ENCODE results near the gene SH2D6.

SH2D6 gene

GRCh38 chr2:85440729-85441128, 22.2 kb downstream of the SH2D6 start:
- DNase-seq, result no peak

GRCh38 chr2:85441864-85442263, 23.4 kb downstream of the SH2D6 start:
- DNase-seq, result no peak

DNA sequence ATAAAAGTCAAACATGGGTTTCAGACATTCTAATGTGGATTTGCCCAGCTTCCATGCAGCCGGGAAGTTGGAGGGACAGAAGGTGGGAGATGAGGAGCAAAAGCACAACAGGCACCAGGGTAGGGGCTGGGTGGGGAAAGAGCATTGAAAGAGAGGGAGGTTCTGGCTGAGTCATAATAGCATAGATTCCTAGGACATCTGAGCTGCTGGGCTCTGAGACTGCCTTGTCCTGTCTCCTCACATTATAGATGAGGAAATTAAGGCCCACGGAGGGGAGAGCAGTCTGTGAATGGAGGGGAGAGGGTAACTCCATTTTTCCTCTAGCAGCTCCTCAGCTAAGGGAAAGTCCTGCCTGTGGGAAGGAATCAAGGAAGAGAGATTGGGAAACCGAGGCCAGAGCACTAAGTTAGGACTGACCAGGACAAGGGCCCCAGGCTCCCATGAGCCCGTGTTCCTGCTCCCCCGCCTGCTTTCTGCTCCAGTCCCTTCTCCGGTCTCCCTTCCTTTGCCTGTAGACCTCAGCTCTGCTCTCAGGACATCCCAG, 26.2 kb downstream of the SH2D6 start:
- peak; percentile 50 for DNase-seq

GRCh38 chr2:85445316-85446295, 27.1 kb downstream of the SH2D6 start:
- peak; percentile 57 for DNase-seq

- no peak for DNase-seq
These were observed 28.0 kb downstream of the SH2D6 start for GRCh38 chr2:85446296-85447221.

GRCh38 chr2:85447222-85447585, 28.7 kb downstream of the SH2D6 start:
- DNase-seq, result no peak

GRCh38 chr2:85448461-85449213, 30.1 kb downstream of the SH2D6 start:
- no peak for DNase-seq

GRCh38 chr2:85449214-85449588, 30.7 kb downstream of the SH2D6 start:
- DNase-seq, result no peak

- DNase-seq, result no peak
These were observed 33.7 kb downstream of the SH2D6 start for GRCh38 chr2:85452237-85452636.

- no peak for DNase-seq
These were observed 35.1 kb downstream of the SH2D6 start for GRCh38 chr2:85453571-85453970.

DNA sequence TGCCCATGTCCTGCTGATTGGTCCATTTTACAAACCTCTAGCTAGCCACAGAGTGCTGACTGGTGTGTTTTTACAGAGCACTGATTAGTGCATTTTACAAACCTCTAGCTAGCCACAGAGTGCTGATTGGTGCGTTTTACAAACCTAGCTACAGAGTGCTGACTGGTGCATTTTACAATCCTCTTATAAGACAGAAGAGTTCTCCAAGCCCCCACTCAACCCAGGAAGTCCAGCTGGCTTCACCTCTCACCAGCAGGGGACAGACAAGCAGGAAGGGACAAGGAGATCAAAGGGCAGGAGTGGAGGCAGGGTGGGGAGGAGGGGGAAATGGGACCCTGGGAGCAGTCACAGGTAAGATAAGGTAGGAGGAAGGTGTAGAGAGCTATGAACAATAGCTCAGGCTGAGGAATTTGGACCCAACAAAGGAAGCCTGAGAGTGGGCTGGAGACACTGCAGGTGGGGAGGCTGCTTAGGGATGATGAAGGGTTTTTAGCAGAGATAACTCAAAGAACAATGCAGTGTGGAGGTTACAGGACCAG, 37.1 kb downstream of the SH2D6 start:
- no peak for DNase-seq

DNA sequence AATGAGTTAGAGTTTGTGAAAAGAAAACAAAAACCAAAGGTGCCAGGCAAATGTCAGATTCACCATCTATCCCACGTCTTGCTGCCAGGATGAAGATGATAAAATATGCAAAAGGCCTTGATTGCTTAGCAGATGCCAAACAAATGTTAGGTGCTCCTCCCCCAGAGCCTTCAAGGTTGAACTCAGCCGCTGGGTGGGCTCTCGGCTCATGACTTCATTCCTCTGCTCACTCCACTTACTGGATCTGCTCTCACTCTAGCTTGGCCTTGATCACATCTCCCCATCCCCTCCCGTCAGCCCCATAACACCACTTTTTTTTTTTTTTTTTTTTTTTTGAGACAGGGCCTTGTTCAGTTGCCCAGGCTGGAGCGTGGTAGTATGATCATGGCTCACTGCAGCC, 38.5 kb downstream of the SH2D6 start:
- DNase-seq, result no peak

- no peak for DNase-seq
These were observed 39.4 kb downstream of the SH2D6 start for GRCh38 chr2:85457877-85458316.

GRCh38 chr2:85458601-85459563, 40.4 kb downstream of the SH2D6 start:
- DNase-seq, result peak; percentile 15

- DNase-seq, result no peak
These were observed 41.3 kb downstream of the SH2D6 start for GRCh38 chr2:85459771-85460170.

GRCh38 chr2:85462322-85462721, 43.8 kb downstream of the SH2D6 start:
- no peak for DNase-seq

- no peak for DNase-seq
These were observed 49.7 kb downstream of the SH2D6 start for GRCh38 chr2:85468096-85468703.

- DNase-seq, result no peak
These were observed 50.3 kb downstream of the SH2D6 start for GRCh38 chr2:85468704-85469349.

DNA sequence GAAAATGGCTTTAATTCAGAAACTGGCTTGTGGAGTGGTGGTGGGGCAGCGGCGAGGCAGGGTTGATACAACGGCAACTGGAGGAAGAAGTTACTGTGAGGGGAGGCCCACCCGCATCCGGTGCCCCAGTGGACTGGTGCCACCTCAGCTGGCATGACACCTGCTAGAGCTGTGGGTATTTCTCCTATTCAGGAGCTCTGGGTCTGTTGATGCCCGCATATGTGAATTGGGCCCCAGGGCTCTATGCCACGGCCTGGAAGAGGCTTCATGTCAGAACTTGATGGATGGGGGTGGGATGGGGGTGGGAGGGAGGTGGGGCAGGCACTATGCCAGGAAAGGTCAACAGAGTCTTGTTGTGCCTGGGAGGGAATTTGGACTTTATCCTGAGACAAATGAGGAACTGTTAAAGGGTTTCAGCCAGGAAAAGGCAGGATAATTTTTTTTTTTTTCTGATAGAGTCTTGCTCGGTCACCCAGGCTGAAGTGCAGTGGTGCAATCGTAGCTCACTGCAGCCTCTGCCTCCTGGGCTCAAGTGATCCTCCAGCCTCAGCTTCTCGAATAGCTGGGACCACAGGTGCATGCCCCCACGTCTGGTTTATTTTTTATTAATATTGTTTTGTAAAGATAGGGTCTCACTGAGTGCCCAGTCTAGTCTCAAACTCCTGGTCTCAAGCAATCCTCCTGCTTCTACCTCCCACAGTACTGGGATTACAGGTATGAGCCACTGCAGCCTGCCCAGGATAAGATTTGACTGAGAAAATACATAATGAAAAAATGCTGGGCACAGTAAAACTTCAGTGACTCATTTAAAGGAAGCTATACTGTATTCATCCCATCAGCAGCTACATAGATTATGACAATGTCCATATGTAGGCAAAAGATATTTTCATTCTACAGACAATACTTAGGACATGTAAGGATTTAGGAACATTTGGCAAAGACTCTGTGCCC, 52.6 kb downstream of the SH2D6 start:
- DNase-seq, result peak; percentile 47

All from HCEC 1CT (cell line).